ENCODE results near the gene ZYG11A.

ZYG11A gene

GRCh38 chr1:52880206-52880605, 37.6 kb downstream of the ZYG11A start:
- DNase-seq = no peak

GRCh38 chr1:52887483-52887882, 44.9 kb downstream of the ZYG11A start:
- no peak for DNase-seq

GRCh38 chr1:52892424-52893215, 50.1 kb downstream of the ZYG11A start:
- DNase-seq = no peak

- DNase-seq = no peak
Observed at GRCh38 chr1:52899445-52899894, 56.9 kb downstream of the ZYG11A start.

- no peak for DNase-seq
Observed at GRCh38 chr1:52900402-52900801, 57.8 kb downstream of the ZYG11A start.

GRCh38 chr1:52901384-52901783, 58.8 kb downstream of the ZYG11A start:
- no peak for DNase-seq

GRCh38 chr1:52904208-52904926, 61.8 kb downstream of the ZYG11A start:
- no peak for DNase-seq

- no peak for DNase-seq
Observed at GRCh38 chr1:52904927-52905698, 62.6 kb downstream of the ZYG11A start.

- DNase-seq = no peak
Observed at GRCh38 chr1:52906135-52906603, 63.6 kb downstream of the ZYG11A start.

GRCh38 chr1:52907068-52907811, 64.7 kb downstream of the ZYG11A start:
- no peak for DNase-seq

- no peak for DNase-seq
Observed at GRCh38 chr1:52907812-52908153, 65.2 kb downstream of the ZYG11A start.

- no peak for DNase-seq
Observed at GRCh38 chr1:52911541-52911940, 69.0 kb downstream of the ZYG11A start.

GRCh38 chr1:52913014-52913413, 70.5 kb downstream of the ZYG11A start:
- no peak for DNase-seq

GRCh38 chr1:52913537-52913936, 71.0 kb downstream of the ZYG11A start:
- no peak for DNase-seq

- DNase-seq = no peak
Observed at GRCh38 chr1:52914463-52914862, 71.9 kb downstream of the ZYG11A start.

- DNase-seq = no peak
Observed at GRCh38 chr1:52915211-52915854, 72.8 kb downstream of the ZYG11A start.

- no peak for DNase-seq
Observed at GRCh38 chr1:52915855-52916220, 73.3 kb downstream of the ZYG11A start.

- DNase-seq = no peak
Observed at GRCh38 chr1:52916241-52916975, 73.8 kb downstream of the ZYG11A start.

GRCh38 chr1:52917156-52917555, 74.6 kb downstream of the ZYG11A start:
- DNase-seq = no peak

- DNase-seq = no peak
Observed at GRCh38 chr1:52917581-52917980, 75.0 kb downstream of the ZYG11A start.

- DNase-seq = no peak
Observed at GRCh38 chr1:52918201-52918600, 75.6 kb downstream of the ZYG11A start.

Data from right forelimb (tissue), 1 donor.